NOMO-1 (cell line): ENCODE results near the gene HOXA4.

Source experiments
- DNase-seq, 2 experiments: peaks; one replicate each; lab custom pipeline; 2025; ENCODE audit not compliant: unreplicated experiment in 2 of 2; lab: John Stamatoyannopoulos, UW

HOXA4 gene

DNA sequence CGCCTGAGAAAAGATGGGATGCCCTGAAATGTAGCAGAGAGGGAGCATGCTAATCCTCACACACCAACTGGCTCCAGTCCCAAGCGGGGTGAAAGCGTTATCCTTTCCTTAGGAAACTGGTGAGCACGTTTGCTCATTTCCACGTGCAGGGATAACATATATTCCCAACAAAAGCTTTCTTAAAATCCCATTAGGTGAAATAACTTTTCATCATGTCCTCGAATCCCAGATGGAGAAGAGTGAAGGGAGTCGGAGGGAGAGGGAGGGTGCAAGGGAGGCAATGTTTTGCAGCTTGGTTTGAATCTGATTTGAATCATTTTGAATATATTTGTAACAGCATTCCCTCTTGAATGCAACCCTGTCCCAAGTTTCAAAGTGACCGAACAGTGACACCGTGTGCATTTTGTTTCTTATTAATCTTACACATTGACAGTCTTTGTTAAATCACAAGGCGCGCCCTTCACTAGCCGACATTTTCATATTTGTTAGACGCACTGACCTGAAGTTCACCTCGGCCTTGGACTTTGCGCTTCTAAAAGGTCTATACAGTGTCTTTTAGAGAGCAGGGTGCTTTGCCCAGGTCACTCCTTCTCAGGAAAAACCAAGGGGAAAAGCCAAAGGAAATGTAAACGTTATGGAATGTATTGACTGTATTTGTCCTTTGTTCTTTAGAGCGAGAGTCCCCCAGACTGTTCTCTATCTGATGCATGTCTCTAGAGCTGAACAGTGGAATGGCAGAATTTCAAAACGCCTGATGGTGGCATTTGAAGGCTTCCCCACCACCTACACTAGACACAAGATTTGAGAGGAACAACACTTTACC is 3.1 kb upstream of the HOXA4 start:
- no peak for DNase-seq

DNA sequence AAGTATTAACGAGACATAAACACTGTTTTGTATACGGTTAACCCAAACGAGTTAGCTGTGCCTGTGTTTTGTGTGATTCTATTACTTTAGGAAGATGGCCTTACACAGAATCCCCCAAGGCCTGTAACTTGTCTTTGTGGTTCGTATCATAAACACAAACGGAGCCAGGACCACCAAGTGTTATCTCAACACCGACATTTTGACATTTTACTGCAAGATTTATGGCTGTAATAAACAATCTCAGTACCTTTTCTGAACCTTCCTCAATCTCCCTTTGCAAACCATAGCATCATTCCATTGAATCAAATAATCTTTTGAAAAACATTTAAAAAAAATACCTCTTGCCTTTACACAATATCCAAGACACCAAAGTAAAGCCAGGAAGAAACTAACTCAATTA is 2.4 kb upstream of the HOXA4 start:
- no peak for DNase-seq

GRCh38 chr7:27132214-27132613 is 1.7 kb upstream of the HOXA4 start:
- no peak for DNase-seq

GRCh38 chr7:27131390-27131819 is 848 bp upstream of the HOXA4 start:
- no peak for DNase-seq

DNA sequence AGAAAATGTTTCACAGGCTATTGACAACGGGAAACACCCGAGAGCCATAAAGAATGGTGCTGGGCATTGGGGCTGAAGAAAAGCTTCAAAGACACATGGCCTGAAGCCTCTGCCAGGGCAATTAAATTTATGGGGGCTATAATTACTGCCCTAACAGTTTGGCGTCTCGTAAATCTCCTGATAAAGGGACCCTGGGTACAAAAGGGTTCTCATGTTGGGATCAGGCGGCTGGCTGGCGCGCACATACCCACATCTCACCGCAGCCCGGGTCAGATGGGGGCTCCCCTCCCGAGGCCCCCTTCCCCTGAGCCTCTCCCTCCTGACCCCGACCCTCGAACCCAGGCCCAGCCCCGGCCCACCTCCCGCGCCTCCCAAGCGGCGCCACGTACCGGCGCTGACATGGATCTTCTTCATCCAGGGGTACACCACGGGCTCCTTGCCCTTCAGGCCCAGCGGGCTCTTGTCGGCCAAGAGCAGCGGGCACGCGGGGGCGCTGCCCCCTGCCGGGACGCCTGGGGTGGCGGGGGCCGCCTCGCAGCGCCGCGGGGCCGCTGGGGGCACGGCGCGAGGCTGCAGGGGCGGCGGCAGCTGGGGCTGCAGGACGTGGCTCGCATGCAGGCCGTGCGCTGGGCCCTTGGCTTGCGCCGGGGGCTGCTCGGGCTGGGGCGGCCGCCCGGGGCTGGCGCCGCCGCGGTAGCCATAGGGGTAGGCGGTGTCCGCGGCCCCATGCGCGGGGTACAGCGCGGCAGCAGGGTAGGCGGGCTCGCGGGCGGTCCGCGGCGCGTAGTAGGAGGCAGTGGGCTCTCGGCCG is 623 bp downstream of the HOXA4 start:
- no peak for DNase-seq

GRCh38 chr7:27128776-27129728 is 1.5 kb downstream of the HOXA4 start:
- DNase-seq, result no peak

GRCh38 chr7:27128034-27128433 is 2.5 kb downstream of the HOXA4 start:
- DNase-seq, result no peak

- DNase-seq, result no peak
Measured at GRCh38 chr7:27126596-27127327, 3.8 kb downstream of the HOXA4 start.

DNA sequence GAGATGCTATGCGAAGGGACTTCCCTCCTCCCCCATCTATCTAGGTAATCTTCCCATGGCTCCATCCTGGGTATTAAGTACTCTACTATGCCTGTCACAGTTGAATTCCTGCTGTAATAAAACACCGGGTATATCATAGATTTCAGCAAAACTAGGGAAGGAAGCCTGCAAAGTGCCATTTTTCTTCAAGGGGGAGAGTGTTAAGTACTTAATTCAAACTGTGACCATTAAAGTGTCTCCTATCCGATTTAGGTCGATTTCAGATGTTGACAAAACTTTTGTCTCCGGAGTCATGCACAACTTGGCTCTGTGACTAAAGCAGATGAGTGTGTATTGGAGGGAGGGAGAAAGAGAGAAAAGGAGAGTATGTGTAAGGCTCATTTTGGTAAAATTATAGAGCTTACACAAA is 4.6 kb downstream of the HOXA4 start:
- DNase-seq, result no peak

- DNase-seq, result no peak
Measured at GRCh38 chr7:27124902-27125689, 5.5 kb downstream of the HOXA4 start.

DNA sequence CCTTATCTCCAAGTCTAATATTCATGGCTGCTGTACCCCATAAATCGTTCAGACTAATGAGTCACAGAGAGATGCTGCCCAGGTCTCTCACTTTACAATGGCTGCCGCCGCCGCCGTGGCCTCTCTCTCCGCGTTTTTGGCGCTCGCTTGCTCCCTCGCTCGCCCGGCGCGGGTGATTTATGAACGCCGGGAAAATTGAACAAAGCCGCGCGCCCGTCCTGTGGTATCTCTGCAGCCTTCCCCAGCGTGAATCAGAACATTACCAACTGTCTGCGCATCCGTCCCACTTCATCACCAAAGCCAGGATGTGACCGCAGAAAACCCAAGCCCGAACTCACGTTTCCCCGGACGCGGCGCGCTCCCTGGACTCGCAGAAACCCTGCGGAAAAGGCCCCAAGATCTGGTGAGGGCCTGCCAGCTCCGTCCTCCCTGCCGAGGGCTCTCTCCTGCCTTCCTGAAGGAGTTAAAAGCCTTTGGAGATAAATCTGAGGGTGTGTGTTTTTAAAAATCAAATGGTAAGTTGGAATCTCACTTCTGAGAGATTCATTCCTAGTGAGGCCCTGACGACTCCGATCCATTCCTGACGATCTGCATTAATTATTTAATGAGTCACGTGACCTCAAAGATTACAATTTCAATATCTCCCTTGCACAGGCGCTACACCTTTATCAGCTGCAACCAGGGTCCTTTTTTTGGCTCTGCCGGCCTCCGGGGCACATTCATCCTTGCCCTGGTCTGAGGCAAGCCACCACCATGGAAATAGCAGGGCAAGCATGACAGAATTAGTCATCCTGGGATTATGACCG is 6.3 kb downstream of the HOXA4 start:
- no peak for DNase-seq

- DNase-seq, result no peak
Measured at GRCh38 chr7:27123477-27124053, 7.0 kb downstream of the HOXA4 start.

DNA sequence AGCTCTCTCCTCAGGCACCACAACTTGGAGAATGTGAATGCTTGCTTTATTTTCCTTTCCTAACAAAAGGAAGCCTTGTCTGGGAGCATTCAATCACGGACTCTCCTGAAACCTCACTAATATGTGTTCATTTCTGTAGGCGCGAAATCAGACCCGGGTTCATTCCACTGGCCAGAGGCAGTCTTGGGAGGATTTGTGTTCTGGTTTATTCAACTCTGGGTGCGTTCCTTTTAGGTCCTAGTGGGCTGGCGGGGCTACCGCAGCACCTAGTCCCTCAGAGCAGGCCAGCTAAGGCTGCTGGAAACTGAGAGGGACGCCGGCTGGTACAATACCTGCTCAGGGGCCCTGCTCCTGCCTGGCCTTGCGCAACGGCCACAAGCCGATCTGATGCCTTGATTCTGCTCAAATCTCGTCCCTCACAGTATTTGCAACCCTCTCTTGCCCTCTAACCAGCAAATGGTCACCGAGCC is 7.5 kb downstream of the HOXA4 start:
- DNase-seq, result no peak

DNA sequence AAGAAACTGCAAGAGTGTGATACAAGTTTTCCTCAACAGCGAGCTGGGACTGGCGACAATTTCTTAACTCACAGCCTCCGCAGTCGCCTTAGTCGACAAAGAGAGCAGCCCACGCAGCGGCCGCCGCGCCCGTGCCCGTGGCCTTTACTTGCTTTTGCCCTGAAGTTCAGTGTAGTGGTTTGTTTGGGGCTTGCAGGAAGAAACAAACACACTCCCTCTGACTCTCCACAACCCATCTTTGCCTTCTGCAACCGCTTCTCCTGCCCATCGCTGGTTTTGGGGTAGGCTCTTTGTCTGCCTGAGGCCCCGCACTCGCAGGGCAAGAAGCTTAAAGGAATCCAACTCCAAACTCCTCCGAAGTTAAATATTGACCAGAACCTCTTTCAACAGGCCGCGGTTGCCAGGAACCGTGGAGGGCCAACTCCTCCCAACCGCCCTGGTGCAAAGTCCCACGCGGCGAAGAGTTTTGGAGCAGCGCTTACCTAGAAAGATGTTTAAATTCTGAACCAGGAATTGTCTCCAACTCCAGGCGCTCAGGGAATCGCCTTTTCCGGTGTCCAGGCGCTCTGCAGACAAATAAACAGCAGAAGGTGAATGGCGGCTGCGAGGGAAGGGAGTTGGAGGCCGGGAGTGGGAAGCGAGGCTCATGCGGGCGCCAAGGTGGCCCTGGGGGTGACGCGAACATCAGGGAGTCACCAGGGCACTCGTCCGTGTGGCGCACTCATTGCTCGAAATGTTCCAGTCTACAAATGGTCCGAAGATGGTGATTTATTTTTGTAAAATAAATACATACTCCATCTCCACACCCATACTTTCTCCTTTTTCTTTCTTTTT is 8.3 kb downstream of the HOXA4 start:
- DNase-seq, result no peak

GRCh38 chr7:27121684-27122076 is 8.9 kb downstream of the HOXA4 start:
- DNase-seq, result no peak

DNA sequence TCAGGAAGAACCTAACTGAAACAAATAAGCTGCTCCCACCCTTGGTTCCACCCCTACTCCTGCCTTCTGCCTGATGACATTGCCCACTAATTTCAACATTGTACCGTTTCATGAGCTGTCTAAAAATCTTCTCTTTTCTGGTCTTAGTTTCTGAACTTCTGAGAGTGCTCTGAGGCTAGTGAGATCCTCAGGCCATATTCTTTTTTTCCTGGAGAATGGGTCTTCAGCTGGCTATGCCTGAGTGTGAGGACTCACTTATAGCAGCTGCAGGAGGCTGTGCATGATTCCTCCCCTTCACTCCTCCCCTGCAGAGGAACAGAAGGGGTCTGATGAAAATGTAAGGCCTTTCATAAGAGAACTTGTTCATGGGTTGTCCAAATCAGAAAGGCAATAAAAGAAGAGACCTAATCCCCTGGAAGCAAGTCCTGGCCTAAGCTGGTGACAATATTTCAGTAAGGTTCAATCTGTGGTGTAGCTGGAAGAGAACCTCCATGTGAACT is 11.1 kb downstream of the HOXA4 start:
- no peak for DNase-seq

DNA sequence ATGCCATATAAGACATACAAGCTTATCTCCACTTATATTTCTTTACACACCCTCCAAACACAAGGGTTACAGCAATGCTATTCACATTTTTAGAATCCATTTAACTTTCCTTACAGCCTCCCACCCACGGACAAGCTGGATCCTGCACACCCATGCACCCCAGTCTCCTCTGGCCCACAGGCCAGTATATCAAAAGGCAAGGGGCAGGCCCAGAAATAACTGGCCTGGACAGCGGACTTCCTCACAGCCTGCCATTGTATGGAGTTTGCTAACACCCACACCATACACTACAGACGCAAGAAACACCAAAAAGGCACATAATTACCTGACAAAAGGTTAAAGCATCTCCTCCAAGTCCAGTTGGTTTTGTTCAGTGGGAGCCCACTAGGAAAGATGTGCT is 12.0 kb downstream of the HOXA4 start:
- no peak for DNase-seq
